Glutamatergic neuron (in vitro differentiated cells): ENCODE data around the gene HSPA12A. TPM values are rescaled to one million over a fixed set of nuclear protein-coding genes. Genes with fewer than 3 reads are reported as not detected.

Source experiments
- DNase-seq: peaks from one replicate; pipeline ENCODE4 v3.0.0; 2022
- H3K27ac Mint-ChIP-seq: one replicate; pipeline ENCODE4 v1.8.0; 2020; ENCODE audit warnings: mild to moderate bottlenecking, mixed read lengths, inconsistent platforms; ENCODE audit not compliant: unreplicated experiment
- H3K27me3 Mint-ChIP-seq: one replicate; pipeline ENCODE4 v1.8.0; 2020; ENCODE audit warnings: mild to moderate bottlenecking, moderate library complexity, mixed read lengths, inconsistent platforms; ENCODE audit not compliant: unreplicated experiment
- H3K36me3 Mint-ChIP-seq: one replicate; pipeline ENCODE4 v1.8.0; 2020; ENCODE audit warnings: mild to moderate bottlenecking, mixed read lengths, inconsistent platforms; ENCODE audit not compliant: unreplicated experiment
- H3K4me1 Mint-ChIP-seq: one replicate; pipeline ENCODE4 v1.8.0; 2020; ENCODE audit warnings: mild to moderate bottlenecking, low read depth, mixed read lengths, inconsistent platforms; ENCODE audit not compliant: unreplicated experiment
- H3K4me3 Mint-ChIP-seq: one replicate; pipeline ENCODE4 v1.8.0; 2020; ENCODE audit warnings: mild to moderate bottlenecking, mixed read lengths, inconsistent platforms; ENCODE audit not compliant: unreplicated experiment
- H3K9me3 Mint-ChIP-seq: one replicate; pipeline ENCODE4 v1.8.0; 2020; ENCODE audit warnings: mild to moderate bottlenecking, moderate library complexity, mixed read lengths, inconsistent platforms; ENCODE audit not compliant: unreplicated experiment
- CTCF ChIP-seq: fragments of 200-600 bp; sonication (generic); IDR thresholded peaks from one replicate; pipeline ENCODE4 v1.5.0; 2021; ENCODE audit not compliant: partially characterized antibody, unreplicated experiment
- total RNA-seq: library from RNA; stranded (reverse); fragmentation: NEBNext Ultra II Directional; extraction: Animal tissue kit (Norgen Biotek cat#: 25700); gene quantifications from one replicate; pipeline ENCODE4 v1.2.1, GENCODE V29; 2021; ENCODE audit not compliant: unreplicated experiment

The HSPA12A gene
- total RNA-seq, 1 donor from 2014 or later: 75.0 TPM

GRCh38 chr10:116730464-116731260 lies 11.7 kb downstream of the HSPA12A start:
- Mint-ChIP-seq H3K27ac (no peak overlapping the region), H3K4me3 (no peak overlapping the region), H3K9me3 (peaks cover 3% of the 10 kb centered on the region), H3K27me3 (peaks cover 5% of the 10 kb centered on the region), H3K4me1 (peaks cover 16% of the 10 kb centered on the region), H3K36me3 (no peaks in the 10 kb centered on the region)
- no peak for TF ChIP-seq CTCF
- DNase-seq: no peak

- peaks cover 18% of the 10 kb centered on the region for H3K4me1 Mint-ChIP-seq
- H3K9me3 Mint-ChIP-seq: peaks cover 3% of the 10 kb centered on the region
- no peak overlapping the region for H3K4me3 Mint-ChIP-seq
- DNase-seq: no peak
- no peaks in the 10 kb centered on the region for H3K36me3 Mint-ChIP-seq
- peaks cover 5% of the 10 kb centered on the region for H3K27me3 Mint-ChIP-seq
- TF ChIP-seq CTCF: no peak
- no peak overlapping the region for H3K27ac Mint-ChIP-seq
Observed at GRCh38 chr10:116729243-116729642, 13.1 kb downstream of the HSPA12A start.

- Mint-ChIP-seq H3K27me3 (peaks cover 5% of the 10 kb centered on the region), H3K27ac (no peak overlapping the region), H3K36me3 (no peaks in the 10 kb centered on the region), H3K9me3 (peaks cover 3% of the 10 kb centered on the region), H3K4me1 (peaks cover 16% of the 10 kb centered on the region), H3K4me3 (no peak overlapping the region)
- no peak for TF ChIP-seq CTCF
- DNase-seq: no peak
Observed at GRCh38 chr10:116728526-116729096, 13.8 kb downstream of the HSPA12A start.

- Mint-ChIP-seq H3K9me3 (peaks cover 24% of the 10 kb centered on the region), H3K4me3 (no peak overlapping the region), H3K27me3 (peaks cover 21% of the 10 kb centered on the region), H3K36me3 (no peaks in the 10 kb centered on the region), H3K27ac (peak overlapping the region; percentile 99), H3K4me1 (peaks cover 41% of the 10 kb centered on the region)
- no peak for TF ChIP-seq CTCF
- DNase-seq: no peak
Observed at GRCh38 chr10:116723428-116724281, 18.7 kb downstream of the HSPA12A start.
